Measurements from ENCODE around the gene EFCAB5. TPM values are rescaled to one million over a fixed set of nuclear protein-coding genes. Genes with fewer than 3 reads are reported as not detected.
"Not testable (repeated sequence)": the region's sequence is repeated elsewhere in the genome, so short reads cannot be mapped to it uniquely, and the experiment has no call there.

The EFCAB5 gene
- total RNA-seq: 1.1 and 1.9 TPM in 2 replicates

- intact Hi-C loops (cut with micrococcal nuclease): no loop called here
Observed at GRCh38 chr17:29941334-29941733, at the start of gene EFCAB5. Gene EFCAB5 (plus strand): TSS chr17:29941634. CDS start chr17:29941797, 163 bp downstream.

GRCh38 chr17:29892201-29892600 is 49.2 kb upstream of the EFCAB5 start:
- intact Hi-C loops (cut with micrococcal nuclease): no loop called here

GRCh38 chr17:29897136-29897535 is 44.3 kb upstream of the EFCAB5 start:
- intact Hi-C loops (cut with micrococcal nuclease): not testable (repeated sequence)

- intact Hi-C loops (cut with micrococcal nuclease): no loop called here
Observed at GRCh38 chr17:29903471-29903870, 38.0 kb upstream of the EFCAB5 start.

GRCh38 chr17:29905086-29905878 is 36.2 kb upstream of the EFCAB5 start:
- intact Hi-C loops (cut with micrococcal nuclease): no loop called here

GRCh38 chr17:29905879-29906167 is 35.6 kb upstream of the EFCAB5 start:
- intact Hi-C loops (cut with micrococcal nuclease): no loop called here

- intact Hi-C loops (cut with micrococcal nuclease): no loop called here
Observed at GRCh38 chr17:29906969-29907368, 34.5 kb upstream of the EFCAB5 start.

- intact Hi-C loops (cut with micrococcal nuclease): no loop called here
Observed at GRCh38 chr17:29909236-29910003, 32.0 kb upstream of the EFCAB5 start.

GRCh38 chr17:29911641-29912177 is 29.7 kb upstream of the EFCAB5 start:
- intact Hi-C loops (cut with micrococcal nuclease): no loop called here

- intact Hi-C loops (cut with micrococcal nuclease): no loop called here
Observed at GRCh38 chr17:29914819-29915537, 26.5 kb upstream of the EFCAB5 start.

GRCh38 chr17:29918016-29918415 is 23.4 kb upstream of the EFCAB5 start:
- intact Hi-C loops (cut with micrococcal nuclease): no loop called here

GRCh38 chr17:29918922-29919856 is 22.2 kb upstream of the EFCAB5 start:
- intact Hi-C loops (cut with micrococcal nuclease): no loop called here

GRCh38 chr17:29924786-29925185 is 16.6 kb upstream of the EFCAB5 start:
- intact Hi-C loops (cut with micrococcal nuclease): loop anchor here (10.0 kb wide), 1 partner anchor 550 kb away; the partner anchor contains the start of gene GOSR1

GRCh38 chr17:29927546-29927945 is 13.9 kb upstream of the EFCAB5 start:
- intact Hi-C loops (cut with micrococcal nuclease): loop anchor here (10.0 kb wide), 1 partner anchor 547 kb away; the partner anchor contains the start of gene GOSR1

GRCh38 chr17:29929006-29929532 is 12.4 kb upstream of the EFCAB5 start:
- intact Hi-C loops (cut with micrococcal nuclease): loop anchor here (1.0 to 10.0 kb wide), 3 partner anchors 538 to 638 kb away; partner anchors contain the start of genes GOSR1 and TAOK1

GRCh38 chr17:29929533-29930408 is 11.7 kb upstream of the EFCAB5 start, which contains the start of gene SSH2:
Gene SSH2 (minus strand): TSS chr17:29930228. CDS start chr17:29930000, 228 bp downstream.
- intact Hi-C loops (cut with micrococcal nuclease): loop anchor here (1.0 to 10.0 kb wide), 9 partner anchors 62 to 638 kb away; partner anchors contain the start of genes GIT1, GOSR1, NSRP1 and TAOK1

GRCh38 chr17:29930409-29931010 is 10.9 kb upstream of the EFCAB5 start:
- intact Hi-C loops (cut with micrococcal nuclease): loop anchor here (1.0 to 5.0 kb wide), 12 partner anchors 63 to 362 kb away; partner anchors contain the start of genes GIT1, NSRP1 and TP53I13

GRCh38 chr17:29931231-29931932 is 10.1 kb upstream of the EFCAB5 start:
- intact Hi-C loops (cut with micrococcal nuclease): loop anchor here (1.0 to 5.0 kb wide), 10 partner anchors 64 to 351 kb away; partner anchors contain the start of genes GIT1 and NSRP1

All from T-helper 1 cell treated with Interleukin-12 subunit alpha and Interleukin-12 subunit beta and Interleukin-4 antibody, amounts not matched to agents 30 ng/mL and 1 ng/mL, for 36 hours (primary cell).